Endothelial cell of umbilical vein (primary cell): ENCODE results near the gene NUP214. TPM values are rescaled to one million over a fixed set of nuclear protein-coding genes. Genes with fewer than 3 reads are reported as not detected.

ENCODE experiments used
- BruUV-seq: library from RNA; stranded (reverse); fragments of 400-500 nt; replicated peaks from 2 replicates; lab custom pipeline; 2021; lab: Mats Ljungman, UMichigan
- CTCF ChIA-PET: fragments of 300-600, 350-600 bp; sonication (Branson Sonifier 250); formaldehyde crosslinking; loops from one replicate; lab custom pipeline; 2021; ENCODE audit warnings: antibody characterized with exemption, inconsistent platforms; lab: Charles Lee
- POLR2A ChIA-PET: fragments of 300-600, 350-600 bp; sonication (Branson Sonifier 250); formaldehyde crosslinking; loops from one replicate; lab custom pipeline; 2021; ENCODE audit warnings: antibody characterized with exemption, inconsistent platforms; lab: Charles Lee
- DNase-seq: peaks from one replicate; pipeline ENCODE4 v3.0.0-alpha.2; 2011; ENCODE audit warnings: low read depth, low spot score
- FAIRE-seq: peaks from 2 replicates; lab custom pipeline; 2011; peaks lifted over from hg19 to GRCh38; lab: Jason Lieb, UNC
- H2AFZ ChIP-seq: 2 replicates; pipeline ENCODE4 v1.6.0; 2012; ENCODE audit warnings: low read depth, low read length, control low read depth, inconsistent platforms
- H3K27ac ChIP-seq: 2 replicates; pipeline ENCODE4 v1.5.1; 2011; ENCODE audit warnings: low read depth, mild to moderate bottlenecking, control low read depth, low read length, moderate library complexity; ENCODE audit not compliant: insufficient read depth
- H3K27me3 ChIP-seq, 2 experiments: 2 replicates each; pipeline versions ENCODE4 v1.6.0 to v1.6.1; 2011; ENCODE audit warnings: low read length in 2 of 2, mixed read lengths in 1 of 2; ENCODE audit not compliant: control insufficient read depth in 2 of 2, insufficient read depth in 2 of 2
- H3K36me3 ChIP-seq, 2 experiments: 2 replicates in 1 of 2; 3 replicates in 1 of 2; pipeline ENCODE4 v1.5.1; 2011; ENCODE audit warnings: low read length in 2 of 2, mild to moderate bottlenecking in 1 of 2, moderate library complexity in 1 of 2; ENCODE audit not compliant: control insufficient read depth in 2 of 2, insufficient read depth in 2 of 2; ENCODE audit errors: extremely low read depth in 1 of 2
- H3K4me1 ChIP-seq: 3 replicates; pipeline ENCODE4 v1.5.1; 2011; ENCODE audit warnings: mild to moderate bottlenecking, low read length; ENCODE audit not compliant: control insufficient read depth, insufficient read depth; ENCODE audit errors: extremely low read depth
- H3K4me2 ChIP-seq: 2 replicates; pipeline ENCODE4 v1.6.1; 2011; ENCODE audit warnings: low read length, control low read depth, mixed read lengths; ENCODE audit not compliant: insufficient read depth
- H3K4me3 ChIP-seq, 3 experiments: fragments of 200-600 bp in 1 of 3; sonication (generic), shearing (Covaris generic) in 1 of 3; replicated peaks in 1 of 3; 2 replicates each; pipeline ENCODE4 v1.5.1; 2011 to 2016; ENCODE audit warnings: control low read depth in 3 of 3, low read length in 3 of 3, mild to moderate bottlenecking in 2 of 3, inconsistent platforms in 1 of 3, low read depth in 1 of 3, moderate library complexity in 1 of 3; ENCODE audit not compliant: insufficient read depth in 1 of 3
- H3K79me2 ChIP-seq: 2 replicates; pipeline ENCODE4 v1.6.0; 2012; ENCODE audit warnings: low read length, inconsistent platforms; ENCODE audit not compliant: control insufficient read depth, insufficient read depth
- H3K9ac ChIP-seq: replicated peaks from 2 replicates; pipeline ENCODE3; 2011; ENCODE audit warnings: low read length, control low read depth; ENCODE audit not compliant: insufficient read depth; ENCODE audit errors: extremely low read depth
- H3K9me1 ChIP-seq: replicated peaks from 3 replicates; pipeline ENCODE4 v1.6.0; 2011; ENCODE audit warnings: mild to moderate bottlenecking, low read length; ENCODE audit not compliant: control insufficient read depth, insufficient read depth; ENCODE audit errors: extremely low read depth
- H3K9me3 ChIP-seq: replicated peaks from 2 replicates; pipeline ENCODE4 v1.5.1; 2012; ENCODE audit warnings: low read length, inconsistent platforms; ENCODE audit not compliant: control insufficient read depth, insufficient read depth
- H4K20me1 ChIP-seq: replicated peaks from 2 replicates; pipeline ENCODE3; 2011; ENCODE audit warnings: mild to moderate bottlenecking, low read length; ENCODE audit not compliant: control insufficient read depth, insufficient read depth; ENCODE audit errors: extremely low read depth
- EZH2 ChIP-seq: IDR thresholded peaks from 2 replicates; pipeline ENCODE4 v1.6.1; 2012; ENCODE audit warnings: borderline replicate concordance, low read depth, mild to moderate bottlenecking, moderate library complexity, low read length, inconsistent platforms; ENCODE audit not compliant: severe bottlenecking
- FOS ChIP-seq: IDR thresholded peaks from 2 replicates; pipeline ENCODE4 v1.6.1; 2011; ENCODE audit warnings: mild to moderate bottlenecking, low read length, moderate library complexity, borderline replicate concordance; ENCODE audit not compliant: insufficient read depth
- GATA2 ChIP-seq: IDR thresholded peaks from 2 replicates; pipeline ENCODE4 v1.7.0; 2011; ENCODE audit warnings: low read depth, mild to moderate bottlenecking, moderate library complexity, mixed read lengths, low read length; ENCODE audit not compliant: insufficient read length, insufficient read depth
- JUN ChIP-seq: IDR thresholded peaks from 2 replicates; pipeline ENCODE4 v1.6.1; 2011; ENCODE audit warnings: borderline replicate concordance, low read depth; ENCODE audit not compliant: insufficient read length, insufficient read depth
- MYC ChIP-seq: IDR thresholded peaks from one replicate; pipeline ENCODE4 v1.6.1; 2011; ENCODE audit warnings: mild to moderate bottlenecking, low read depth, low read length
- POLR2AphosphoS5 ChIP-seq: IDR thresholded peaks from 2 replicates; pipeline ENCODE4 v1.6.1; 2012; ENCODE audit warnings: low read depth, mild to moderate bottlenecking, control low read depth, low read length, moderate library complexity; ENCODE audit not compliant: insufficient read depth
- dilution Hi-C: fragments of 300-500 bp; cut with MboI; formaldehyde crosslinking; loops from one replicate; pipeline ENCODE4 v1.15.0; 2019; ENCODE audit warnings: low sequenced_read_pairs; ENCODE audit not compliant: extremely low pct_ligation_motif_present
- intact Hi-C: fragments of 100-400 bp; cut with micrococcal nuclease; formaldehyde crosslinking; loops from one replicate; pipeline ENCODE4 v1.10.0; 2022
- polyA plus RNA-seq, 4 experiments: library from polyadenylated mRNA; depleted of rRNA in 3 of 4; stranded (reverse) in 3 of 4; unstranded in 1 of 4; fragments of >200 nt; gene quantifications; 2 replicates each; pipeline versions ENCODE4 v1.2.1 to v1.2.3, GENCODE V29; 2011 to 2012; ENCODE audit warnings: missing spikeins in 1 of 4
- total RNA-seq: library from RNA; stranded (reverse); gene quantifications from 2 replicates; pipeline ENCODE4 v1.2.3, GENCODE V29; 2021
- TF ChIP-seq, protein P1 (sequence below), 2 donors: IDR thresholded peaks; 1 replicate in 1 of 2; 2 replicates in 1 of 2; pipeline ENCODE4 v1.5.1; 2011; ENCODE audit warnings: low read length in 2 of 2, mild to moderate bottlenecking in 2 of 2, moderate library complexity in 2 of 2, control low read depth in 1 of 2, inconsistent platforms in 1 of 2, low read depth in 1 of 2; ENCODE audit not compliant: insufficient read depth in 1 of 2; ENCODE audit errors: extremely low read depth in 1 of 2

Gene NUP214
- total and polyA plus RNA-seq, 2 donors (not counting 3 experiments of a cell fraction or from before 2014, with no cell fraction given), result 28.7 to 65.9 TPM

DNA sequence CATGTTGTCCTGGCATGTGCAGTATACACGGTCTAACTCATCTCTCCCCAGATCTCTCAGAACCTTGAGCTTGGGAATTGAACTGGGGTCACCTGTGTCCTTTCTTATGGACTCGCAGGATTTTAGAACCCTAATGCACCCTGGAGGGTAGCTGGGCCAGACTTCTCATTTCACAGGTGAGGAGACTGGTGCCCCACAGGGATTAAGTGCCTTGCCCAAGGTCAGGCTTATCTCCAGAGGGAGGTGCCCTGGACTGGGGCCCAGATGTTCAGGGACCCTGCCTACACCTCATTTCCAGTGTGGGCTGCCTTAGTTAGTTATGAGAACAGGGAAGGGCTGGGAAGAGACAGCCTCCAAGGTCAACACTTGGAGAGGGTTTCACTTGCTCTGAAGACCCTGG is 4.0 kb upstream of the NUP214 start:
- intact Hi-C loops (no loop called here), dilution Hi-C loops (no loop called here)
- no peaks in the 10 kb centered on the region for H3K9me3 ChIP-seq
- ChIA-PET CTCF (no interaction called here), POLR2A (no interaction called here)
- H3K36me3 ChIP-seq, result peaks cover 0 to 2% of the 10 kb centered on the region in 2 experiments
- BruUV-seq, result no TSS peak
- H3K4me3 ChIP-seq, result no peak overlapping the region
- no peaks in the 10 kb centered on the region for H4K20me1 ChIP-seq
- no peak overlapping the region for H3K27ac ChIP-seq
- no peaks in the 10 kb centered on the region for H3K27me3 ChIP-seq
- FAIRE-seq (no peak), DNase-seq (no peak)
- no peak overlapping the region for H3K4me2 ChIP-seq
- H3K9ac ChIP-seq, result no peak overlapping the region
- no peak overlapping the region for H2AFZ ChIP-seq
- peaks cover 24% of the 10 kb centered on the region for H3K4me1 ChIP-seq
- TF ChIP-seq POLR2AphosphoS5, result no peak
- TF ChIP-seq, protein P1, sequence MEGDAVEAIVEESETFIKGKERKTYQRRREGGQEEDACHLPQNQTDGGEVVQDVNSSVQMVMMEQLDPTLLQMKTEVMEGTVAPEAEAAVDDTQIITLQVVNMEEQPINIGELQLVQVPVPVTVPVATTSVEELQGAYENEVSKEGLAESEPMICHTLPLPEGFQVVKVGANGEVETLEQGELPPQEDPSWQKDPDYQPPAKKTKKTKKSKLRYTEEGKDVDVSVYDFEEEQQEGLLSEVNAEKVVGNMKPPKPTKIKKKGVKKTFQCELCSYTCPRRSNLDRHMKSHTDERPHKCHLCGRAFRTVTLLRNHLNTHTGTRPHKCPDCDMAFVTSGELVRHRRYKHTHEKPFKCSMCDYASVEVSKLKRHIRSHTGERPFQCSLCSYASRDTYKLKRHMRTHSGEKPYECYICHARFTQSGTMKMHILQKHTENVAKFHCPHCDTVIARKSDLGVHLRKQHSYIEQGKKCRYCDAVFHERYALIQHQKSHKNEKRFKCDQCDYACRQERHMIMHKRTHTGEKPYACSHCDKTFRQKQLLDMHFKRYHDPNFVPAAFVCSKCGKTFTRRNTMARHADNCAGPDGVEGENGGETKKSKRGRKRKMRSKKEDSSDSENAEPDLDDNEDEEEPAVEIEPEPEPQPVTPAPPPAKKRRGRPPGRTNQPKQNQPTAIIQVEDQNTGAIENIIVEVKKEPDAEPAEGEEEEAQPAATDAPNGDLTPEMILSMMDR (IDR thresholded peaks at IDR 0.05; ENCODE audit: extremely low read depth in 1 of 2, insufficient read depth in 1 of 2, low read depth in 1 of 2, low read length in 2 of 2), result no peak
- TF ChIP-seq JUN, result no peak
- no peak for TF ChIP-seq MYC
- TF ChIP-seq GATA2, result no peak
- TF ChIP-seq FOS, result no peak
- no peak for TF ChIP-seq EZH2
- H3K79me2 ChIP-seq, result peaks cover 8% of the 10 kb centered on the region
- no peaks in the 10 kb centered on the region for H3K9me1 ChIP-seq
